NCI-H146 treated with DMSO at 0.1 percent for 48 hours (cell line): ENCODE measurements around the gene STMND1.

Experiments used
- DNase-seq: peaks from one replicate; lab custom pipeline; 2025; ENCODE audit not compliant: unreplicated experiment; lab: John Stamatoyannopoulos, UW

Gene STMND1

GRCh38 chr6:17159240-17159639 is 57.4 kb downstream of the STMND1 start:
- DNase-seq = no peak

DNA sequence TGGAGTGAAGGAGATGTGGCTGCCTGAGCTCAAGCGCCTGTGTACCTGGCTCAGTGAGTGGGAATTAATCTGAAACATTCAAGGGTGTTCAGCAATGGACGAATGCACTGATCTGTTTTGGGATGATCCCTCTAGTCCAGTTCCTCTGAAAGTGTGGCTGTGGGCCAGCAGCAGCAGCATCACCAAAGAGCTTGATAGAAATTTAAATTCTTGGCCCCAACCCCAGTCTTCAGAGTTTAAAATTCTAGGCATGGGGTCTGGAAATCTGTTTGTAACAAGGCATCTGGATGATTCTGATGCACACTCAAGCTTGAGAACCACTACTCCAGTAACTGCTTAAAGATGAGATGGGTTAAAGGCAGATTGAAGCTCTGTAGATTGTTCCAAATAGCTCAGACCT is 59.2 kb downstream of the STMND1 start:
- no peak for DNase-seq

DNA sequence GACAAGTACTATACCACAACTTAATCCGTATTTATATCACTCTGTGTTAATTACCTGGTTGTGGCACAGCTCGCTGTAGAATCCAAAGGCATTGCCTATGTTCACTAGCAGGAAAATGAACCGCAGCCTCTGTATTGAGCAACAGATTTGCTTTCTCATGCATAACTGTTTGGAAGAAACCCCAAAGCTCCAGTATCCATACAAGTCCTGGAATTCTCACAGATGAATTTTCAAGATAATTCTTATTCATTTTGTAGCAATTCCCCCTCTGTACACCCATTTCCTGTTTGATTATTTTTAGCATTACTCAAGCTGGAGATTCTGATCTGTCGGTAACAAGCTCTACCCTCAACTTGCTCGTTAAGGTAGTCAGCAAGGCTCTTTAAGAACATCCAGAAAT is 63.5 kb downstream of the STMND1 start:
- no peak for DNase-seq

DNA sequence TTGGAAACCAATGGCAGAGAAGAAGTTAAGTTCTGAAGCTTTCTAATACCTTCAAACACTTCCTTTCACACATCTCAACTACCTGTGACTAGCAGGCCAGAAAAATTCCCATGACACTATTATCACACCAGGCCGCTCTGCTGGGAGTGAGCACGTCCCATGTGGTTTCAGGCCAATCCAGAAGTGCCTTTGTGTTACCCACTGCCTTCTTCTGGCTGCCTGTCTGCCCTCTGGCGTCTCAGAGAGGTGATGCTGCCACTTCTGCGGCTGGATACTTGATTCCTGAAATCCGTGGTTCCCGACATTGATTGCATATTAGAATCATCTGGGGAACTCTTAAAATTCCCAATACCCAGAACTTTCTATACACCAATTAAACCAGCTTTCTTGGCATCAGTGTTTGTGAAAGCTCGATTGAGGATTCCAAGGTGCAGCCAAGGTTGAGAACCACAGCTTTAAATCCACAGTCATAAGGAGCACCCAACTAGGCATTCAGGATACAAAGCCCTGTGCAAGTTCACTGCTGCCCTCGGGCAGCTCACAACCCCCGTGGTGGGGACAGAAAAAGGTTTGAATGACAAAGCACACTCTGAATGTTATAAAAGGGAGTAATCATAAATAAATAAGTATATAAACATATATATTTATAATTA is 65.6 kb downstream of the STMND1 start:
- DNase-seq = peak; percentile 8

DNA sequence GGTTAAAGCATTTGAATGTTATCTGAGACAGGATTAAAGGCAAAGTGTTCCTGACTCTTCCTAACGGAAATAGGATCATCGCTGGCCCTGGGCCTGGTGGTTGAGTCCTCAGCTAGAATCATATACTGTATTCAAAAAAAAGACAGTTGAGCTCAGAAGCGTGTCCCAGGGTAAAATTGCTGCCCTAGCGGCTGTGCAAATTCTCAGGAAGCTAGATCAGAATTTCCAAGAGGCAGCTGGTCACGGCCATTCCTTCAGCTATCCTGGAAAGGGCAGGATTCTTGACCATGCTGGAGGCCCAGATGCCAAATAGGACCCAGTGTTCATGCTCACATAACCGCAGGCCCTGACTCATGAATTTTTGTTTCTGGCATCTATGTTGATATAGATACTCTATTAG is 67.4 kb downstream of the STMND1 start:
- DNase-seq = no peak

DNA sequence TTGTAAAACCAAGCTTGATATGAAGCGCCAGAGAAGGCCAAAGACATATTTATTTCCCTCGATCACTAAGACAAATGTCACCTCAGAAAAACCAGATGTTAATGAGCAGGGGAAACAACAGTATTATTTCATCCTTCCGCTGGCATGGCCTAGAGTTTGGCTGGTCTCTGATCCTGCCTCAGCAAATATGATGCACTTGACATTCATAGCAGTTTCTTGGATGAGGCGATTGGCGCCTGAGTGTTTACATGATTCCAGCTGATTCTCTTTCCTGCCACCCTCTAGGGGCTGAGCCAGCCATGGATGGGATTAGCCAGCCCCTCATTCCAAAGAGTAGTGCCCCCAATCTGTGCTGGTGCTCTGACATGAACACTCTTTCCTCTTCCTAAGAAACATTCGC is 67.9 kb downstream of the STMND1 start:
- no peak for DNase-seq

DNA sequence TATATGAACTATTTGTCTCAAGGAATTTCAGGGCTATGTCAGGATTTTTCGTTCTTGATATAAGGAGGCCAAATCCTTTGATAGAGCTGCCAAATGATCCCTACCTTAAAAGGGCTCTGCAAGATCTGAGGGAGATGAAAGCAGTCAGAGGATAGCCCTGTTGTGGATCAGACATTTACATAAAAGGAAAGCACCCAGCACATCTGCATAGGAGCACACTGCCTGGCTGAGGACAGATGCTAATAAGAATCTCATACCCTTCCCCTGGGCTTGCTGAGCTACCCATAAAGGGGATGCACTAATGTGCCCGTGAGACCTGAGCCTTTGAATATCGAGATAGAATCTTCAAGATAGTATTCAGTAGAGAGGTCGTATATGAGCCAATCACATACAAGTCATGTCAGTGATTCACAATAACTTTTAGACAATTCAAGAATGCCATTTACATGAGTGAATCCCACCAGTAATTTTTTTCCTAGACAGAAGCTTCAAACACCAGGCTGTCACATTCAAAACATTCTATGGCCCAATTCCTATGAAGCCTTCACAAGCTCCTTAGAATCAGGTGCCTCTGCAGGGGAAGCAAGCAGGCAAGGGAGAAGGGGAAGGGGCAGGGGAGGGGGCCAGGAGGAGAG is 71.1 kb downstream of the STMND1 start:
- no peak for DNase-seq

- no peak for DNase-seq
These were observed 76.5 kb downstream of the STMND1 start for GRCh38 chr6:17178326-17178725.

DNA sequence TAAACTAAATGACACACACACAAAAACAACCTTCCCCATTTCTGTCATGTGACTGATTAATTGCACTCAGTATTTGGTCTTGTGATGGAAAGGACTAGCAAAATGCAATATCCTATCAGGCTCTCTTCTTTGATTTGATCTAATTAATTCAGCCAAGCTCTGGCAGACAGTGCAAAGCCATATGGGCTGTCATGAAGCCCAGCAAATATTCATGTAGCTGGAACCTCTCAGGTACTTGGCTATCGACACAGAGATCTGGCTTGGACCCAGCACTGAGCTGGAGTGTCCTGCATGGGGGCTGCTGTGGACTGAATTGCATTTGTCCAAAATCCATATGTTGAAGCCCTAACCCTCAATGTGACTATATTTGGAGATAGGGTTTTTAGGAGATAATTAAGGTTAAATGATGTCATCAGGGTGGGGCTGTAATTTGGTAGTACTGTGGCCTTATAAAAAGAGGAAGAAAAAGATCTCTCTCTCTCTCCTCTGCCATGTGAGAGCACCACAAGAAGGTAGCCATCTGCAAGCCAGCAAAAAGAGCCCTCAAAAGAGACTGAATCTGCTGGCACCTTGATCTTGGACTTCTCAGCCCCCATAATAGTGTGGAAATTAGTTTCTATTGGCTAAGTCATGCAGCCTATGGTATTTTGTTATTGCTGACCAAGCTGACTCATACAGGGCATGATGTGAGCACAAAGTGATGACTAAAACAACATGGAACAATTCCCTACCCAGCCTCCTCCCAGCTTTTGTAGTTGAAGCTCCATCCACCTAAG is 77.1 kb downstream of the STMND1 start:
- no peak for DNase-seq

- DNase-seq = no peak
These were observed 77.8 kb downstream of the STMND1 start for GRCh38 chr6:17179530-17180073.
